Activated CD4-positive, alpha-beta T cell treated with anti-CD3 and anti-CD28 coated beads, Interleukin-2, amount 10 ng/mL, durations not matched to agents 7 days and 5 days (primary cell): ENCODE results near the gene TRIM24. TPM values are rescaled to one million over a fixed set of nuclear protein-coding genes. Genes with fewer than 3 reads are reported as not detected.
A peak's percentile ranks its signal among the peaks of the same experiment; 100 is the strongest.
"Not testable (repeated sequence)": the region's sequence is repeated elsewhere in the genome, so short reads cannot be mapped to it uniquely, and the experiment has no call there.

Experiments used
- CTCF ChIA-PET: fragments of 350-600 bp; sonication (Branson Sonifier 250); formaldehyde crosslinking; loops from one replicate; lab custom pipeline; 2021; ENCODE audit warnings: antibody characterized with exemption; lab: Charles Lee
- POLR2A ChIA-PET: fragments of 350-600 bp; sonication (Branson Sonifier 250); formaldehyde crosslinking; loops from one replicate; lab custom pipeline; 2021; ENCODE audit warnings: antibody characterized with exemption; lab: Charles Lee
- DNase-seq: peaks from one replicate; pipeline ENCODE4 v3.0.0-alpha.2; 2020
- H3K27ac Mint-ChIP-seq: one replicate; pipeline ENCODE4 v1.8.0; 2021; ENCODE audit warnings: mild to moderate bottlenecking, moderate library complexity, mixed read lengths
- H3K27me3 Mint-ChIP-seq: one replicate; pipeline ENCODE4 v1.8.0; 2021; ENCODE audit warnings: mixed read lengths
- H3K36me3 Mint-ChIP-seq: one replicate; pipeline ENCODE4 v1.8.0; 2021; ENCODE audit warnings: low read depth, mixed read lengths
- H3K4me1 Mint-ChIP-seq: one replicate; pipeline ENCODE4 v1.8.0; 2021; ENCODE audit warnings: mixed read lengths
- H3K4me3 Mint-ChIP-seq: one replicate; pipeline ENCODE4 v1.8.0; 2021; ENCODE audit warnings: mild to moderate bottlenecking, moderate library complexity, mixed read lengths
- H3K9me3 Mint-ChIP-seq: one replicate; pipeline ENCODE4 v1.8.0; 2021; ENCODE audit warnings: mixed read lengths
- total RNA-seq, 2 experiments: library from RNA; stranded (reverse); gene quantifications; one replicate each; pipeline ENCODE4 v1.2.3, GENCODE V29; 2021

TRIM24 gene
- total RNA-seq, 2 experiments from 2014 or later = 22.0 to 26.2 TPM

GRCh38 chr7:138510003-138510402 is 49.9 kb downstream of the TRIM24 start:
- no peak for DNase-seq
- H3K9me3 Mint-ChIP-seq = peaks cover 16% of the 10 kb centered on the region
- H3K27ac Mint-ChIP-seq = no peak overlapping the region
- no peak overlapping the region for H3K4me3 Mint-ChIP-seq
- ChIA-PET CTCF (no interaction called here), POLR2A (no interaction called here)
- no peaks in the 10 kb centered on the region for H3K27me3 Mint-ChIP-seq
- peaks cover 12% of the 10 kb centered on the region for H3K4me1 Mint-ChIP-seq
- H3K36me3 Mint-ChIP-seq = peaks cover 76% of the 10 kb centered on the region

GRCh38 chr7:138512092-138512858 is 52.2 kb downstream of the TRIM24 start:
- H3K4me1 Mint-ChIP-seq = peaks cover 6% of the 10 kb centered on the region
- H3K4me3 Mint-ChIP-seq = no peak overlapping the region
- no peak for DNase-seq
- H3K27me3 Mint-ChIP-seq = no peaks in the 10 kb centered on the region
- H3K27ac Mint-ChIP-seq = no peak overlapping the region
- CTCF ChIA-PET = no interaction called here
- peaks cover 75% of the 10 kb centered on the region for H3K36me3 Mint-ChIP-seq
- H3K9me3 Mint-ChIP-seq = peaks cover 11% of the 10 kb centered on the region
- POLR2A ChIA-PET = no interaction called here

DNA sequence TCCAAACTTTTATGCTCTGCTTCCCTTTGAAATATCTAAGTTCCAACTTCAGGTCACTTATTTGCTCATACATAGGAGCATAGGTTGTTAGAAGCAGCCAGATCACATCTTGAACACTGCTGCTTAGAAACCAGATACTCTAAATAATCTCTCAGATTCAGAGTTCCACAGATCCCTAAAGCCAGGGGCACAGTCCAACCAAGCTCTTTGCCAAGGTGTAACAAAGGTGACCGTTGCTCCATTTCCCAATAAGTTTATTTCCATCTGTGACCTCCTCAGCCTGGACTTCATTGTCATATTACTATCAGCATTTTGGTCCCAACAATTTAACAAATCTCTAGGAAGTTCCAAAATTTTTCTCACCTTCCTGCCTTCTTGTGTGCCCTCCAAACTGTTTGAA is 52.8 kb downstream of the TRIM24 start:
- no peak overlapping the region for H3K4me3 Mint-ChIP-seq
- no peak for DNase-seq
- peaks cover 6% of the 10 kb centered on the region for H3K4me1 Mint-ChIP-seq
- POLR2A ChIA-PET = no interaction called here
- H3K36me3 Mint-ChIP-seq = peaks cover 80% of the 10 kb centered on the region
- H3K27ac Mint-ChIP-seq = no peak overlapping the region
- peaks cover 11% of the 10 kb centered on the region for H3K9me3 Mint-ChIP-seq
- CTCF ChIA-PET = no interaction called here
- no peaks in the 10 kb centered on the region for H3K27me3 Mint-ChIP-seq

GRCh38 chr7:138513344-138513871 is 53.3 kb downstream of the TRIM24 start:
- Mint-ChIP-seq H3K9me3 (peaks cover 9% of the 10 kb centered on the region), H3K27ac (no peak overlapping the region), H3K36me3 (peaks cover 75% of the 10 kb centered on the region), H3K4me1 (peaks cover 6% of the 10 kb centered on the region), H3K4me3 (no peak overlapping the region), H3K27me3 (no peaks in the 10 kb centered on the region)
- no peak for DNase-seq
- ChIA-PET CTCF (no interaction called here), POLR2A (no interaction called here)

DNA sequence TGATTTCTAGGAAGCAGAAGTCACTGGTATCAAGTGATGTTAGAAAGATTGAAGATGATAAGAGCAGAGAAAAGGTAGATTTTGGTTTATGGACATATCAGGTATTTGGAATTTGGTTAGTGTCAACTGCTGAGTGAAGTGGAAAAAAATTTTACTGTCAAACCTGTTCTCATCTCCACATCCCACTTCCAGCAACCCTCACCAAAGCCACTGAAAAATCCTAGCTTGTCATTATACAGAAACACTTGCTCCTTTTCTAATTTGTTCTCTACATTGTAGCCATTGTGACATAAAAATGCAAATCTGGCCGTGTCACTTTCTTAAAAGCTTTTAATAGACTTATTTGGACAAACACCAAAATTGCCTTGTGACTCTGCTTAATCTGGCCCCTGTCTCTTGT is 54.0 kb downstream of the TRIM24 start:
- ChIA-PET POLR2A (no interaction called here), CTCF (no interaction called here)
- peaks cover 9% of the 10 kb centered on the region for H3K9me3 Mint-ChIP-seq
- H3K27ac Mint-ChIP-seq = no peak overlapping the region
- peaks cover 77% of the 10 kb centered on the region for H3K36me3 Mint-ChIP-seq
- peaks cover 6% of the 10 kb centered on the region for H3K4me1 Mint-ChIP-seq
- DNase-seq = no peak
- H3K27me3 Mint-ChIP-seq = no peaks in the 10 kb centered on the region
- no peak overlapping the region for H3K4me3 Mint-ChIP-seq

- Mint-ChIP-seq H3K9me3 (peaks cover 8% of the 10 kb centered on the region), H3K27ac (no peak overlapping the region), H3K27me3 (no peaks in the 10 kb centered on the region), H3K4me3 (no peak overlapping the region), H3K36me3 (peaks cover 82% of the 10 kb centered on the region), H3K4me1 (peaks cover 1% of the 10 kb centered on the region)
- ChIA-PET CTCF (interaction anchor here (0.6 kb wide), 1 partner anchor 48 kb away, joined by 3 read pairs; no protein-coding TSS in a partner anchor), POLR2A (no interaction called here)
- no peak for DNase-seq
These were observed 55.0 kb downstream of the TRIM24 start for GRCh38 chr7:138515001-138515528.

DNA sequence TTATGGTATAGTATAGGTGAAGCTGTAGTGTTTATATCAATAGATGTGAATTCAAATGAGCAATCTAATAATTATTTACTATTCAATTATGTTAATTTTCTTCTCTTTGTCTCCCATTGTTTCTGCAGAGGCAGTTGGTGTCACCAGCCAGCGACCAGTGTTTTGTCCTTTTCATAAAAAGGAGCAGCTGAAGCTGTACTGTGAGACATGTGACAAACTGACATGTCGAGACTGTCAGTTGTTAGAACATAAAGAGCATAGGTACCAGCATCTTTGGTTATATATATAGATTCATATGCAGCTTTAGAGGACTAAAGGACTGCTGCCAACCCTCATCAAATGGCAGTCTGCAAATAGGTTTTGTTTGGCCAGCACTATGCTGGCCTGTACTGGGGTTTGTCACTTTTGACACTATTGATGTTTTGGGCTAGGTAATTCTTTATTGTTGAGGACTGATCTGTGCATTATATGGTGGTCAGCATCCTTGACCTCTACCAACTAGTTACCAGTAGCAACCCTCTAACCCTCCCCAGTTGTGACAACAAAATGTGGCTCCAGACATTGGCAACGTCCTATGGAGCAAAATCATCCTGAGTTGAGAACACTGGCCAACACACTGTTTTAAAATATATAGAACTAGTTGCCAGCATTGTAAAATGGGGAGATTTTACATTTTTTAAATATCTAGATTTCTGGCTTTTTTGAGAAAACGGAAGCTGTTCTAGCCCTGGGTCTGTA is 59.2 kb downstream of the TRIM24 start:
- no peak overlapping the region for H3K4me3 Mint-ChIP-seq
- no peak overlapping the region for H3K27ac Mint-ChIP-seq
- no peaks in the 10 kb centered on the region for H3K9me3 Mint-ChIP-seq
- H3K27me3 Mint-ChIP-seq = no peaks in the 10 kb centered on the region
- no peaks in the 10 kb centered on the region for H3K4me1 Mint-ChIP-seq
- peaks cover 78% of the 10 kb centered on the region for H3K36me3 Mint-ChIP-seq
- CTCF ChIA-PET = no interaction called here
- POLR2A ChIA-PET = no interaction called here
- DNase-seq = no peak

DNA sequence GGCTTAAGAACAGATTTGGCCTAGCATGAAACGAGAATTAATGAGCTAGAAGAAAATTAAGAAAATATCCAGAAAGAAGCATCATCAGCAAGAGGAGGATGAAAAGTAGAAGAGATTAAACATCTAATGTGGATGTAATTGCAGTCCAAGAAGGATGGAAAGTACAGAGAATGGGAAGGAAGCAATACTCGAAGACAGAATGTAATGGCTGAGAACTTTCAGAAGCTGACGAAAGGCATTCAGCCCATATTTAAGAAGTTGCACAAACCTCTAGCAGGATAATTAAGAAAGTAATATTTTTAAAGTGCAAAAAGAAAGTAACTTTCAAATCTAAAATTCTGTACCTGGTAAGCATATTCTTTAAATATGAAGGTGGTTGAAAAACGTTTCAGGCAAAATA is 60.7 kb downstream of the TRIM24 start:
- DNase-seq = no peak
- Mint-ChIP-seq H3K27me3 (no peaks in the 10 kb centered on the region), H3K4me1 (no peaks in the 10 kb centered on the region), H3K36me3 (peaks cover 72% of the 10 kb centered on the region), H3K9me3 (peaks cover 2% of the 10 kb centered on the region), H3K27ac (no peak overlapping the region), H3K4me3 (no peak overlapping the region)
- ChIA-PET CTCF (no interaction called here), POLR2A (no interaction called here)

- no peak overlapping the region for H3K4me3 Mint-ChIP-seq
- no peak overlapping the region for H3K27ac Mint-ChIP-seq
- ChIA-PET POLR2A (no interaction called here), CTCF (no interaction called here)
- H3K27me3 Mint-ChIP-seq = no peaks in the 10 kb centered on the region
- no peak for DNase-seq
- H3K9me3 Mint-ChIP-seq = peaks cover 7% of the 10 kb centered on the region
- no peaks in the 10 kb centered on the region for H3K4me1 Mint-ChIP-seq
- peaks cover 71% of the 10 kb centered on the region for H3K36me3 Mint-ChIP-seq
These were observed 61.9 kb downstream of the TRIM24 start for GRCh38 chr7:138521837-138522461.

DNA sequence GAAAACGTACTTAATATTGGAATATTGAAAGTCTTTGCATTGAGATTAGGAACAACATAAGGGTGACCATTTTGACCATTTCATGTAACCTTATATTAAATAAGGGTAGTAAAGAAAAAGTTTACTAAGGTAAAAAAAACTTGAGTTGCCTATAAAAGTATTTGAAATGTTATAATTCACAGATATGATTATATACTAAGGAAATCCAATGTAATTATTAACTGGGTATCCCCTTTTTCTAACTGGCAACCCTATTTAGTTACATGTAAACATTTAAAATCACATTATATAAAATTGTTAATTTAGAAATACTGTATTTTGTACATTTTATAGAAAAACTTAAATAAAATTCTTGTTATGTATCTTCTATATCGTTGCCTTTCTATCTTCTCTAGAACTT is 64.2 kb downstream of the TRIM24 start:
- Mint-ChIP-seq H3K27me3 (no peaks in the 10 kb centered on the region), H3K9me3 (peaks cover 19% of the 10 kb centered on the region), H3K4me1 (no peaks in the 10 kb centered on the region), H3K36me3 (peaks cover 73% of the 10 kb centered on the region), H3K27ac (no peak overlapping the region), H3K4me3 (no peak overlapping the region)
- no peak for DNase-seq
- ChIA-PET POLR2A (no interaction called here), CTCF (no interaction called here)

DNA sequence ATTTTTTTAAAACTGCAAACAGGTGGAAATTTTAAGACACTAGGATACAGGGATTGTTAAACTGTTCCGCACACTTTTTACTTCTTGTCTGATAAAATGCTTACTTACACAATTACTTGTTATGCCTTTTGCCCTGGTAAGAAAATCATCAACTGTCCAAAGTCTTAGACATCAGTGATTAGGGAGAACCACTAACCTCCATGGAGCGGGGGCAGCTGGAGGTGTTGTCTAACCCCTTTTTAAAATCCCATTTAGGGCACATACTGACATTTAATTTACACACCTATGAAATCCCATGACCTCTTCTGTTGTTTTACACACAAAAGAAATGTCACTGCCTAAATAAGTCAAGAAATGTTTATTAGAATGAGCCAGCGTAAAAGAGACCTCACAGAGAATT is 65.7 kb downstream of the TRIM24 start:
- ChIA-PET CTCF (no interaction called here), POLR2A (no interaction called here)
- peak overlapping the region; percentile 13 for H3K27ac Mint-ChIP-seq
- no peak overlapping the region for H3K4me3 Mint-ChIP-seq
- H3K4me1 Mint-ChIP-seq = no peaks in the 10 kb centered on the region
- no peak for DNase-seq
- H3K36me3 Mint-ChIP-seq = peaks cover 72% of the 10 kb centered on the region
- peaks cover 24% of the 10 kb centered on the region for H3K9me3 Mint-ChIP-seq
- H3K27me3 Mint-ChIP-seq = no peaks in the 10 kb centered on the region

GRCh38 chr7:138527746-138528223 is 67.7 kb downstream of the TRIM24 start:
- Mint-ChIP-seq H3K4me1 (no peaks in the 10 kb centered on the region), H3K4me3 (no peak overlapping the region), H3K27me3 (no peaks in the 10 kb centered on the region), H3K27ac (no peak overlapping the region), H3K9me3 (peaks cover 24% of the 10 kb centered on the region), H3K36me3 (peaks cover 74% of the 10 kb centered on the region)
- no peak for DNase-seq
- POLR2A ChIA-PET = no interaction called here
- CTCF ChIA-PET = no interaction called here

DNA sequence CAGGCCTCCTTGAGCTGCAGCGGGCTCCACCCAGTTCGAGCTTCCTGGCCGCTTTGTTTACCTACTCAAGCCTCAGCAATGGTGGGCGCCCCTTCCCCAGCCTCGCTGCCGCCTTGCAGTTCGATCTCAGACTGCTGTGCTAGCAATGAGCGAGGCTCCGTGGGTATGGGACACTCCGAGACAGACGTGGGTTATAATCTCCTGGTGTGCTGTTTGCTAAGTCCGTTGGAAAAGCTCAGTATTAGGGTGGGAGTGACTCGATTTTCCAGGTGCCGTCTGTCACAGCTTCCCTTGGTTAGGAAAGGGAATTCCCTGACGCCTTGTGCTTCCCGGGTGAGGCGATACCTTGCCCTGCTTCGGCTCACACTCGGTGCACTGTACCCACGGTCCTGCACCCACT is 76.8 kb downstream of the TRIM24 start:
- H3K4me1 Mint-ChIP-seq, H3K9me3 Mint-ChIP-seq, H3K27me3 Mint-ChIP-seq, CTCF ChIA-PET, H3K27ac Mint-ChIP-seq, POLR2A ChIA-PET, DNase-seq, H3K4me3 Mint-ChIP-seq: not testable (repeated sequence)
- peaks cover 77% of the 10 kb centered on the region for H3K36me3 Mint-ChIP-seq
